GM19023 (cell line): ENCODE results near the gene KCNH4.
"Not testable (repeated sequence)": the region's sequence is repeated elsewhere in the genome, so short reads cannot be mapped to it uniquely, and the experiment has no call there.

ENCODE experiments used
- ATAC-seq: cut with Tn5 transposase; IDR thresholded peaks from one replicate; pipeline ENCODE4 v1.9.1; 2021; ENCODE audit warnings: mild to moderate bottlenecking, moderate library complexity; ENCODE audit not compliant: unreplicated experiment

The KCNH4 gene

DNA sequence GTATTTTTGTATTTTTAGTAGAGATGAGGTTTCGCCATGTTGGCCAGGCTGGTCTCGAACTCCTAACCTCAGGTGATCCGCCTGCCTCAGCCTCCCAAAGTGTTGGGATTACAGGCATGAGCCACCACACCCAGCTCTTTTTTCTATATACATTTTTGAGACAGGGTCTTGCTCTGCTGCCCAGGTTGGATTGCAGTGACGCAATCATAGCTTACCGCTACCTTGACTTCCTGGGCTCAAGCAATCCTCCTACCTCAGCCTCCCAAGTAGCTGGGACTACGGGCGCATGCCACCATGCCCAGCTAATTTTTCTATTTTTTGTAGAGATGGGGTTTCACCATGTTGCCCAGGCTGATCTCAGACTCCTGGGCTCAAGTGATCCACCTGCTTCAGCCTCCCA lies 40.3 kb downstream of the KCNH4 start:
- ATAC-seq: not testable (repeated sequence)

DNA sequence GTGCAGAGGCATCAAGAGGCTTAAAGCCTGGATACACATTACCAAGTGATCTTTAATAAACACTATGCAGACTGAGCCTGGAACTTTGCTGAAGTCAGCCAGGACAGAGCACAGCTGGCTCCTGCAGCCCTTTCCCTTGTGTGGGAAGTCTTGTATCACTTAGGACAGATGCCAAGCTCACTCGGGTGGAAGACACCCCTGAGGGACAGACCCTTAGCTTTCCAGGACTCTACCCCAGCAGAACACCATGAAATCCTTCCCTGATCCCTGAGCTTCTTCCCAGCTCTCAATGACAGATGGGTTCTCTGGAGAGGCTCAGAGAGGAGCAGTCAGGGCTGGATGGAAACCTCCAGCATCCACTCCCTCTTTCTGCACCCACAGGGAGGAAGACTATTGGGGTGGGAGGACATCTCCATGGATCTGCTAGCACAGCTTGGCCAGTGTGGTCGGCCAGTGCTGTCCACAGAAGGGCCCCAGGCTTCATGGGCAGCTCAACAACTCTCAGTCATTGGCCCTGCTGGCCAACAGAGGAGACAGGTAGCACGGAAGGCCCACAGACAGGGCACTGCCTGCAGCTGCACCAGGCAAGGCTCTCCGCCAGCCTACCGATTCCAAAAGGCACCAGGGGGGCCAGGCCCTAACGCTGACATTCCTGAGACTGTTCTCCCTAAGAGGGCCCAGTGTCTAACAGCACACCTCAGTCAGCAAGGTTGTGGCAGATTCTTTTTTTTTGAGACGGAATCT lies 42.0 kb downstream of the KCNH4 start:
- ATAC-seq: no peak

DNA sequence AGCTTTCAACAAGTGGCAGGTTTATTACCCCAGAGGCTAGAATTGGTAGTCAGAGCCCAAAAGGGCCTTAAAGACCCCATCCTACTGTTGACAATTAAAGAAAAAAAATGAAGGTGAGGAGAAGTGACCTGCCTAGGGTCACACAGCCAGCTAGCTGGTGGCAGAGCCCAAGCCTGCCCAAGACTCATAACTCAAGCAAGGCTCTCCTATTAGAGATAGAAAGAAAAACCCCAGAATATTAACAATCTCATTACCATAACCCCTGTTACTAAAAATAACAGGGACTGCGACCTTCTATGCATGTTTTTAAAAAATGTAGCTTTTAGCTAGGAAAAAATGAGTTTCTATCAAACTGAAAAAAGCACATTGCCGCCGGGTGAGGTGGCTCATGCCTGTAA lies 44.3 kb downstream of the KCNH4 start:
- no peak for ATAC-seq

DNA sequence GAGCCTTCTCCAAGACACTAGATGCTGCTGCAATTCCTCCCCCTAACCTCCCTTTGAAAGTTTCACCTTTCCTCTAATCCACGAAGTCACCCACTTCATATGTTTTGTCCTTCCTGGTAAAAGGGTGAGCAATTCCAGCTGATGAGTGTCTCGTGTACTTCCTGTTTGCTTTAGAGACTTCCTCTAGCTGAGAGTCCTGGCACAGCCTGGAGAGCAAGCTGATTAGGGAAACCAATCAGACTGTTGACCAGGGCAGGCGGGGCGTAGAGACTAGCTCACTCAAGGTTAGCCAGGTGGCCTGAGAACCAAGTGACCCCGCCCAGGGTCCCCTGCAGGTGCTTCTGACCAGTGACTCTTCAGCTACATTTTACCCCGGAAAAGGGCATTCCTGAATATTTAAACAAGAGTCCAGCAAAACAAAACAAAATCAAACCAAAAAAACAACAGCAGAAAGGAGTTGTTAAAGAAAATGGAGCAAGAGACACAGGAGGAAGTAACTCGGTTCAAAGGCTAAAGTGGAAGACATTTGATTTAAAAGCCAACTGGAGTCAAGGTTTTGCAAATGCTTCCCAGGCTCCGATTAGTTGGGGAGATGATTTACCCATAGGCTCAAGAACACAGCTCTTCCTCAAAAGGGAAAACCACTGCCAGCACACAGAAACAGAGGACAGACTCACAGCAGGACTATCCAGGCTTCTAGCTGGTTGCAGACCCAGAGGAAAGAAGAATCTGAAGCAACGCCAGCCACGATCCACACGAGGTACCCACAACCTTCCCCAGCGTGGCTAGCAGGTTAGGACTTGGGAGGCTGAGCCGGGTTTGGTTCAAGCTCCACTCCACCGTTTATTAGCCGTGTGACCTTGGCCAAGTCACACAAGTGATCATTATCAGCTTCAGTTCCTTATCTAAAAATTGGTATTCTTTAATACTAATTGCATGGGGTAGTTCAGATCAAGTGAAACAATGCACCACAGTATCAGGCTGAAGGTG lies 45.0 kb downstream of the KCNH4 start:
- ATAC-seq: no peak

DNA sequence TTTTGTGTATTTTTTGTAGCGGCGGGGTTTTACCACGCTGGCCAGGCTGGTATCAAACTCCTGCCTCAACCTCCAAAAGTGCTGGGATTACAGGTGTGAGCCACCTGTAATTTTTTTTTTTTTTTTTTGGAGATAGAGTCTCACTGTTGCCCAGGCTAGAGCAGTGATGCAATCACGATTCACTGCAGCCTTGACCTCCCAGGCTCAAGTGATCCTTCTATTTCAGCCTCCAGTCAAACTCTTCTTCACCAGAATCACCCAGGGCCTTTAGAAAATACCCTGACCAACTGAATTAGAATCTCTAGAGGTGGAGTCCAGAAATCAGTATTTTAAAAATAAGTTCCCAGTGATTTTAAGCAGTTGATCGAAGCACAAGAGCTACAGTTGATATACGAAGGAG lies 45.8 kb downstream of the KCNH4 start:
- no peak for ATAC-seq

DNA sequence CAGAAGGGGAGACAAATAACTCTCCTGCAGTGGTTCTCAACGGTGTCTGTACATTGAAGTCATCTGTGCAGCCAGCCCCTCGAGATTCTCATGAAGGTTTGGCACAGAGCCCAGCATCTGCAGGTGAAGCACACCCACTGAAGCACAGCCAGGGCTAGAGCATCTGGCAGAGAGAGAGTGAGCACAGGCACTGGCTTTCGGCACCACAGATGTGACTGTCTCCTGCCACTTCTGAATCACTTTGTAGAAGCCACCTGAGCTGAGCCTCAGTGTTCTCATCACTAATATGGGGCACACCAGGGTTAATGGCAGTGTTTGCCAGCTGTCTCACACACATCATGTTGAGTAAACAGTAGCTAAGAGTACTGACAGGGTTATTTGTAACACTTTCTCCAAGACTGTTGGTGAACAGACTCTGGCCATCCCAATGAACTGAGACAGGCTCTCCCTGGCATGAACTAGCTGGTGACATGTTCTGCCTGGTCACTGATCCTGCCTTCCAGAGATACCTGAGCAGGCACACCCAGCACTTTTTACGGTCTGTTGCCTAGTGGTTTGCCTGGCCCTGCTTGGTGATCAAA lies 47.4 kb downstream of the KCNH4 start:
- ATAC-seq: peak; percentile 75

DNA sequence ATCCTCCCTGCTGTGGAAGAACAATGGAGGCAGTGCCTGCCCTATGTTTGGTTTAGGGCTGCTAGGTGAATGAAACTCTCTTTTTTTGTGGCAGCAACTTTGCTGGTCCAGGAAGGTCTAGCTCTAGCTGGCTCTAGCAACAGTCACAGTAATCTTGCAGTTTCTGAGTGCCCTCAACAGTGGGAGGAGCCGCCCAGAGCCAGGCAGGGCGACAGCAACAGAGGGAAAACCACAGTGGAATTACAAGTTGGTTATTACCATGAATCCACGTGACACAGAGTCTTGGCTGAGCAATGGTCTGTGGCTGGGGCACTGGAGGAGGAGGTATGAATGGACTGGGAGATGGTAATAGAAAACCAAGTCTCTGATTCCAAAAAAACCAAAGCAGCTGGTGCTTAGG lies 48.0 kb downstream of the KCNH4 start:
- peak; percentile 20 for ATAC-seq

DNA sequence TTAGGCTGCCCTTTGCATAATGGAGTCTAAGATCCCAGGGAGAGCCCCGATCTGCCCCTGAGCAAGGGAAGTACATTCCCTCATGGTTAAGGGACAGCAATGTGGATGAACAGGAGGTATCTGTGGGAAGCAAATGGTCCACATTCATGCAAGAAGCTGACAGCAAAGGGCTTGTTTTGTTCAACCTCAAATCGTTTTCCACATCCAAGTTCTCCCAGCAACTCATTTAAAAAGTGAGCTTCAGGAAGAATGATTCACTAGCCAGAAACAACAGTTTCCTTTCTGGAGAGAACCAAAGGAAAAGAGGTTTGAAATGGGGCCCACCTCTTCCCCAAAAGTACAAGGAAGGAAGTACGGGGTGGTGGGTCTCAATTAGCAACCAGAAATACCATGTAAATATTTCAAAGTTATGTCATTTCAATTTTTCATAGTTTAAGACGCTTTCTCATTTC lies 48.9 kb downstream of the KCNH4 start:
- ATAC-seq: no peak

DNA sequence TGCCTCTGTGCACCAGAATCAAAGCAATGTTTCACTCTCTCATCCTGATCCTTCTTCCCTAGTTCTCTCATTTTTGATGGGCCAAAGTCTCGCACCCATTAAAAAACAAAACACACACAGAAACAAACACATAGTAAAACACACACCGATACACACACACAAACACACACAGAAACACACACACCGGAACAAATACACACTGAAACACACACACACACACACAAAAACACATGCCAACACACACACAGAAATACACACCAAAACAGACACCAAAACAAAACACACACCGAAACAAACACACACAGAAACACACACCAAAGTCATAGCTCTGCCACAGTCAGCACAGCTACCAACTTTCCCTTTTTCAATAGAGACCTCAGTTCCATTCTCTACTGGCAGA lies 49.7 kb downstream of the KCNH4 start:
- ATAC-seq: no peak

DNA sequence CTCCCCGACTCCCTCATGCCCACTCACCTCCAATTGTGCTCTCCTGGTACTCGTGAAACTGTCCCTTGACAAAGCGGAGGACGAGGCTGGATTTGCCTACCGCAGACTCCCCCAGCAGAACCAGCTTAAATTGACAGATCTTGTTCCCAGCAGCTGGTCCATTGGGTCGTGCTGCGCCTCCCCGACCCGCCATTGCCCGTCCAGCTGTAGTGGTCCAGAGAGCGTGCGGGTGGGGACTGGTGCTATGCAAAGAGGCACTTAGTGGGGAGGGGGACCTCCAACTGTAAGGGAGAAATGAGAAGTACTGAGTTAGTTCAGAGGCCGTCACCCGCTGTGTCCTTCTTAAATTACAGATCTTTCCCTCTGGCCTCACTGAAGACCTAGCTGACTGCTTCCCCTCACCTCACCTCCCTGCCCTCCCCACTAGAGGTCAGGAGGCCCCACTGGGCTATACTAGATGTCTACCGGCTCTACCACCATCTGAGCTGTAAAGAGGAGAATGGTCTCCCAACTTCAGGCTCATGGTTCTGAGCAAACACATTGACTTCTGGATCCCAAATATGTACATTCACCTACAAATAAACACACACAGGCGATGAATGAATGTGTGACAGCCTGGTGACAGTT lies 50.5 kb downstream of the KCNH4 start:
- no peak for ATAC-seq

DNA sequence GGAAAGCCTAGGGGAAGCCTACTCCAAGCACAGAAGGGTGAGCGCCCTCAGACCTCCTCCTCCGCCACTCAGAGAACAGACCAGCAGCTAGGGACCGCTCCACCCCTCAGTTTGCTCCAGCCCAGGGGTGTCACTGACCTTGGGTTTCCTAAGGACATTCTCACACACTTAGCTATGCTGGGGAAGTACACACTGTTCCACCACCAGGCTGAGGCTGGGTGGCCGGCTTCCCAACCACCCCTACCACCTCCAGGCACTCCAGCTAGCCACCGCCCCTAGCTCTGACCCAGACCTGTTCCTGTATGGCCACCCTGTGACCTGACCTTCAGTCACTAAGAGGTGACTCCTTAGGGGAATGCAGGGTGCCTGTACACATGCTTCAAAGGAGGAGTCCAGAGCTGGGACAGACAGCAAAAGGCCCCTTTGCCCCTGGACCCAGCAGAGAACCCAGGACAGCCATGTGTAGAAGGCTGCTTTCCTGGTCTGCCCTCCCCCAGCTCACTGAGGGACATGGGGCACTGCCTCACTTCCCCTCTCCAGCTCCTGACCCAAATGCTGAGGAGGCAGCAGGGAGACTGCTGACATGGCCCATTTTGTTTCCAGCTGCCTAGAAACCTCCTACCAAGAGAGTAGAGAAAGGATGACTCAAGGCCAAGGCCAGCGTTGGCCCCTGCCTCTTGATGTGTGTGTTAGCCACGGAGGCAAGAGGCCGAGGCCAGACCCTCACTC lies 51.7 kb downstream of the KCNH4 start:
- ATAC-seq: no peak

DNA sequence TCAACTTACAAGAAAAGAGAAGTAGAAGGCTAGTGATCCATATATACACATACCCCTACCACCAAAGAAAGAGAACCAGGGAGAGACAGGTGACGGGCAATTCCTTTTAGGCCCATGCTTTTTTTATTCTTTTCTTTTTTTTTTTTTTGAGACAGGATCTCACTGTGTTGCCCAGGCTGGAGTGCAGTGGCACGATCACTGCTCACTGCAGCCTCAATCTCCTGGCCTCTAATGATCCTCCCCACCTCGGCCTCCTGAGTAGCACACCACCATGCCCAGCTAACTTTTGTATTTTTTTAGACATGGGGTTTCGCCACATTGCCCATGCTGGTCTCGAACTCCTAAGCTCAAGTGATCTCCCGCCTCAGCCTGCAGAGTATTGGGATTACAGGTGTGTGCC lies 53.5 kb downstream of the KCNH4 start:
- no peak for ATAC-seq

DNA sequence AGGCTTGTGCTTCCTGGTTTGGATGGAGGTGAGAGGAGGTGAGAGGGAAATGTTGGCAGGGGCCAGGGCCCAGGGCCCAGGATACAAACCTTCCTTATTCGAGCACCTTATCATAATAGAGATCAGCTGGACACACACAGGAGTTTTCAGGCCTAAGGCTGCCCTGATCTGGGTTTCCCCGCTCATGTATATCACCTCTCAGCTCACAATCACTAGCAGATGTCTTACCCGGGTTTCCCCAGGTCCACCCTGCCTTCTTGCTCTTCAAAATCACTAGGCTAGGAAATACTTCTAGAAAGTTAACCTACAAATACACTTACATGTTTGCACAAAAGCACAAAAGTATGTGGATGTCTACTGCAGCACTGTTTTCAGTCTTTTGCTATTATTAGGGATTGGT lies 54.1 kb downstream of the KCNH4 start:
- ATAC-seq: no peak

DNA sequence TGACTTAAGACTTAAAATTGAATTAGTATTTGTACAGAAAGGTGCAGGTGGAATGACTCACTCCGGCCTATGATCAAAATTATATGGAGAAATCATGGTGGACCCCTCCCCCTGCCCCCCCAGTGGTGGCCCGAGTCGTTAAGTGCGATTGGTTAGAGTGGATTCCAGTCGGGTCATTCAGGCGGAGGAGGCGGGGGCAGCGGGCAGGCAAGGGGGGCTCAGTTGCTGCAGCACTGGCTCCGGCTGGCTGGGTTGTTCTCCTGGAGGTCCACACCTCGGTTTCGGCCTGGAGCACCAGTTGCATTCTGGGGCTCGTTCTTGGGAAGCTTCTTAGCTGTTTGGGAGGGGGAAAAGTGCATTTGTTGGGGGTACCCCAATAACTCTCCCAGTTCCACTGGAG lies 55.4 kb downstream of the KCNH4 start:
- no peak for ATAC-seq

DNA sequence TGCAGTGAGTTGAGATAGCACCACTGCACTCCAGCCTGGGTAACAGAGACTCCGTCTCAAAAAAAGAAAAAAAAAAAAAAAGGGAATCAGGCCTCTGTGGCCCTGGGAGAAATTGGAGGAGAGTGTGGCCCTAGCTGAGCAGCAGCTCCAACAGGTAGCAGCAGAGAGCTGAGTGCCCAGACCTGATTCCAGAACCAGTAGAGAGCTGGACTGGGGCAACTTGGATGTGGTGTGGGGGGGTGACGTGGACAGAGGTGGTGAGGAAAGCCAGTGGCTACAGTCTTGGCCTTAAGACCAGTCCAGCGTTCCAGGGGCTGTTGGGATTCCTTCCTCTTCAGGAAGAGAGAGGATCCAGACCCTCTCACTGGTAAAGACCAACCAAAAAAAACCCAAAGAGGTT lies 56.7 kb downstream of the KCNH4 start:
- ATAC-seq: no peak

DNA sequence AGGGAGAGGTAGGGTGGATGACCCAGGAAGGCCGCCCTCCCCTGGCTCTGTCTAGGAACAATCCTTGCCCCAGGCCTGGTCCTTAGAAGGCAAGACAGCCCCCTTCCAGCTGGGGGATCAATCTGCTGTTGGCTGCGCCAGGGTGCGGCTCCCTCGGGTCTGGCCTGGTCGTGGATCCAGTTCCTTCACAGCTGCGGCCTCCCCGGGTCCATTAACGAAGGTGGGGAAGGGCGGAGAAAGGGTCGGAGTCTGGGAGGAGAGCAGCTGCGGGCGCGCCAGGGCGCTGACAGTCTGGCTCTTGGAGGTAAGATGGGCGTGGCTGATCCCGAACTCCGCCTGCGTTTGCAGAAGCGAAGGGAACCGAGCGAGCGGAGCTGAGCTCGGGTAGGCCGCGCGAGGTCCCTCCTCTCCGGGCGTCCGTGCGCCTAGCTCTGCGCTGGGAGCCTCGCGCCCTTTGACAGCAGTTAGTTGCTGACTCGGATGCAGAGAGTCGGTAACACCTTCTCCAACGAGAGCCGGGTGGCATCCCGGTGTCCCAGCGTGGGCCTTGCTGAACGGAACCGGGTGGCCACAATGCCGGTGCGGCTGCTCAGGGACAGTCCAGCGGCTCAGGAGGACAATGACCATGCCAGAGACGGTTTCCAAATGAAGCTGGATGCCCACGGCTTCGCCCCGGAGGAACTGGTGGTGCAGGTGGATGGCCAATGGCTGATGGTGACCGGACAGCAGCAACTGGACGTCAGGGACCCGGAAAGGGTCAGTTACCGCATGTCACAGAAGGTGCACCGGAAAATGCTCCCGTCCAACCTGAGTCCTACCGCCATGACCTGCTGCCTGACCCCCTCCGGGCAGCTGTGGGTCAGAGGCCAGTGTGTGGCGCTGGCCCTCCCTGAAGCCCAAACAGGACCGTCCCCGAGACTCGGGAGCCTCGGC lies 58.3 kb downstream of the KCNH4 start, which contains the start of gene HSPB9:
Gene HSPB9 (plus strand): TSS at position 434 of the 933 bp plus-strand sequence. CDS start 47 bp downstream, at position 481.
- no peak for ATAC-seq

DNA sequence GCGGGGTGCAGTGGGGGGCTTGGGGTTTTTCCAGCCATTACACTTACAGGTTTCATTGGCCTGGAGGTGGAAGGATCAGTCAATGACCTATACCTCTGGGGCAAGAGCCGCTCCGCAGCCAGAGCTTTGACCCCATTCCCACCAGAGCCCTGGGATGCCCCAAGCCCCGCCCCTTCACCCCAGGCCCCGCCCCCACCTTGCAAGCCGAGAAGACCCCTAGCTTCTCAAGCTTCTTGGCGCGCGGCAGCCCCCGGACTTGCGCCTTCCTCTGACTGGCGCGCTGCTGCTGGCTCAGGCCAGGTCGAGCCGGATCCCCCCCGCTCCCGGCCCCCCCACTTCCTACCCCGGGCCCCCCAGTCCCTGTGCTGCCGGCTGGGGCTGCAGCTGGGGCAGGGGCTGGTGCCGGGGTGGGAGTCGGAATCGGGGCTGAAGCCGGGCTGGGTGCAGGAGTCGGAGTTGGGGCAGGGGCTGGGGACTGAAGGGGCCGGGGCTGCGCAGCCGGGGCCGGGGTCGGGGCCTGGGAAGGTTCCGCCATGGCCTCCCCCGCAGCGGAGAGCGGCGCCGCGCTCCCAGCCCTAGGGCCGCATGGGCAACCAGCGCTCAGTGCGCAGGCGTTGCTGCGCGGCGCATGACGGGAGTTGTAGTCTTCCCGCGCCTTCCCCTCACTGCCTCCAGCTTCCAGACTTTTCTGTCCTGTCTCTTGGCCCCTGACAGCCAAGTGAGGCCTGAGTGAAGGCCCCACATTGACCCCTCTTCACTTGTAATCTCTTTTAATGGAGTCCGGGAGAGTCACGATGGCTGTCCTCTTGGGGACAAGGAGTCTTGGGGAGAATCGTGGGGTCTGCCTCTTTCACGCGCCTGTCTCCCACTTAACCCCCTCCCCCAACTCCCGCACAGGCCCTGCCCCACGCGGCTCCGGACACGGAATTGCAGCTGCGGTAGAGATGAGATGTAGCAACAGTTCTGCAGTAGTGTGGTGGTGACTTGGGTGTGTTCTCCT lies 59.9 kb downstream of the KCNH4 start, which contains the start of gene KAT2A:
Gene KAT2A (minus strand): TSS at position 598 of the 1,000 bp plus-strand sequence. CDS start 63 bp downstream, at position 535.
- peak; percentile 74 for ATAC-seq
